SK-N-SH (cell line): ENCODE data around the gene STX11.

Experiments
- FOSL2 ChIP-seq: IDR thresholded peaks from 2 replicates; pipeline ENCODE4 v1.4.0; 2012; ENCODE audit warnings: low read depth, mild to moderate bottlenecking, moderate library complexity, borderline replicate concordance
- NRF1 ChIP-seq: IDR thresholded peaks from 2 replicates; pipeline ENCODE4 v1.6.1; 2012; ENCODE audit warnings: low read depth, mild to moderate bottlenecking, low read length
- POLR2AphosphoS5 ChIP-seq: IDR thresholded peaks from 2 replicates; pipeline ENCODE4 v1.6.1; 2012; ENCODE audit warnings: low read depth, low read length
- RAD21 ChIP-seq: IDR thresholded peaks from 2 replicates; pipeline ENCODE4 v1.6.1; 2012; ENCODE audit warnings: mild to moderate bottlenecking, low read length
- RCOR1 ChIP-seq: fragments of 150-350 bp; IDR thresholded peaks from 2 replicates; pipeline ENCODE4 v1.6.1; 2017; ENCODE audit warnings: antibody characterized with exemption, low read length
- REST ChIP-seq: IDR thresholded peaks from 2 replicates; pipeline ENCODE4 v1.6.1; 2012; ENCODE audit warnings: mild to moderate bottlenecking, low read depth, low read length, moderate library complexity
- SIN3A ChIP-seq: IDR thresholded peaks from 2 replicates; pipeline ENCODE4 v1.6.1; 2012; ENCODE audit warnings: low read depth, mild to moderate bottlenecking, low read length, moderate library complexity, borderline replicate concordance
- SMC3 ChIP-seq: IDR thresholded peaks from 2 replicates; pipeline ENCODE4 v1.6.1; 2012; ENCODE audit warnings: low read depth, low read length, improper control_type of control experiment
- TEAD4 ChIP-seq: IDR thresholded peaks from 2 replicates; pipeline ENCODE4 v1.4.0; 2012; ENCODE audit warnings: mild to moderate bottlenecking, borderline replicate concordance; ENCODE audit not compliant: insufficient read depth
- YY1 ChIP-seq: IDR thresholded peaks from 2 replicates; pipeline ENCODE4 v1.4.0; 2012; ENCODE audit warnings: low read depth, mild to moderate bottlenecking
- TF ChIP-seq, protein P1 (sequence below): fragments of 200-600 bp; sonication (generic); IDR thresholded peaks from 2 replicates; pipeline ENCODE4 v1.6.1; 2017; ENCODE audit warnings: antibody characterized with exemption, mild to moderate bottlenecking, moderate library complexity
- TF ChIP-seq, protein P2 (sequence below): fragments of 150-350 bp; IDR thresholded peaks from 2 replicates; pipeline ENCODE4 v1.6.1; 2017; ENCODE audit warnings: antibody characterized with exemption, low read length, low read depth, borderline replicate concordance

- TF ChIP-seq, protein P1, sequence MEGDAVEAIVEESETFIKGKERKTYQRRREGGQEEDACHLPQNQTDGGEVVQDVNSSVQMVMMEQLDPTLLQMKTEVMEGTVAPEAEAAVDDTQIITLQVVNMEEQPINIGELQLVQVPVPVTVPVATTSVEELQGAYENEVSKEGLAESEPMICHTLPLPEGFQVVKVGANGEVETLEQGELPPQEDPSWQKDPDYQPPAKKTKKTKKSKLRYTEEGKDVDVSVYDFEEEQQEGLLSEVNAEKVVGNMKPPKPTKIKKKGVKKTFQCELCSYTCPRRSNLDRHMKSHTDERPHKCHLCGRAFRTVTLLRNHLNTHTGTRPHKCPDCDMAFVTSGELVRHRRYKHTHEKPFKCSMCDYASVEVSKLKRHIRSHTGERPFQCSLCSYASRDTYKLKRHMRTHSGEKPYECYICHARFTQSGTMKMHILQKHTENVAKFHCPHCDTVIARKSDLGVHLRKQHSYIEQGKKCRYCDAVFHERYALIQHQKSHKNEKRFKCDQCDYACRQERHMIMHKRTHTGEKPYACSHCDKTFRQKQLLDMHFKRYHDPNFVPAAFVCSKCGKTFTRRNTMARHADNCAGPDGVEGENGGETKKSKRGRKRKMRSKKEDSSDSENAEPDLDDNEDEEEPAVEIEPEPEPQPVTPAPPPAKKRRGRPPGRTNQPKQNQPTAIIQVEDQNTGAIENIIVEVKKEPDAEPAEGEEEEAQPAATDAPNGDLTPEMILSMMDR = no peak
- TF ChIP-seq RCOR1 = no peak
- no peak for TF ChIP-seq RAD21
- TF ChIP-seq FOSL2 = no peak
- no peak for TF ChIP-seq NRF1
- no peak for TF ChIP-seq YY1
- TF ChIP-seq SIN3A = no peak
- no peak for TF ChIP-seq POLR2AphosphoS5
- no peak for TF ChIP-seq TEAD4
- TF ChIP-seq SMC3 = no peak
- no peak for TF ChIP-seq REST
- TF ChIP-seq, protein P2, sequence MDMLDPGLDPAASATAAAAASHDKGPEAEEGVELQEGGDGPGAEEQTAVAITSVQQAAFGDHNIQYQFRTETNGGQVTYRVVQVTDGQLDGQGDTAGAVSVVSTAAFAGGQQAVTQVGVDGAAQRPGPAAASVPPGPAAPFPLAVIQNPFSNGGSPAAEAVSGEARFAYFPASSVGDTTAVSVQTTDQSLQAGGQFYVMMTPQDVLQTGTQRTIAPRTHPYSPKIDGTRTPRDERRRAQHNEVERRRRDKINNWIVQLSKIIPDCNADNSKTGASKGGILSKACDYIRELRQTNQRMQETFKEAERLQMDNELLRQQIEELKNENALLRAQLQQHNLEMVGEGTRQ = no peak
Measured at GRCh38 chr6:144185133-144185836, 35.0 kb downstream of the STX11 start.
